Stimulated activated CD8-positive, alpha-beta memory T cell treated with anti-CD3 and anti-CD28 coated beads, Interleukin-7, amount 100 ng/mL, for 4 hours (primary cell): ENCODE results near the gene CPSF4.
"Not testable (repeated sequence)": the region's sequence is repeated elsewhere in the genome, so short reads cannot be mapped to it uniquely, and the experiment has no call there.

Experiments used
- DNase-seq, 2 donors: peaks; one replicate each; pipeline ENCODE4 v3.0.0-alpha.2; 2020; ENCODE audit warnings: low read depth in 2 of 2

CPSF4 gene

DNA sequence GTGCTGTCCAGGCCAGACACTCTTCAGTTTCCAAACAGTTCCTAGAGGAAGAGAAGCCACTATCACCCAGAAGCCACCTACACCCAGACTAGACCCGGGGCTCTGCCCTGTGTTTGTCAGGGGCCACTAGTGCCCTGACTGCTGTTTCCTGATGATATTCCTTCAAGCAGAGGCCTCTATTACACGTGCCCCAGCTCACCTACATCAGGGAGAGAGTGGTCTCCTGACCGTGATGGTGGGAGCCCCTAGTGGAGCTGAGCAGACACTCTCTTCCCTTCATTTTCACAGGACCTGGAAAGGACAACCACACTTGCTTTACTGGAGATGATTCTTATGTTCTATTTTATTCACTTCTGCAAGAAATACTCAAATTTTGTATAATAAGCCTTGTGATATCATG, 52.1 kb downstream of the CPSF4 start:
- no peak for DNase-seq

DNA sequence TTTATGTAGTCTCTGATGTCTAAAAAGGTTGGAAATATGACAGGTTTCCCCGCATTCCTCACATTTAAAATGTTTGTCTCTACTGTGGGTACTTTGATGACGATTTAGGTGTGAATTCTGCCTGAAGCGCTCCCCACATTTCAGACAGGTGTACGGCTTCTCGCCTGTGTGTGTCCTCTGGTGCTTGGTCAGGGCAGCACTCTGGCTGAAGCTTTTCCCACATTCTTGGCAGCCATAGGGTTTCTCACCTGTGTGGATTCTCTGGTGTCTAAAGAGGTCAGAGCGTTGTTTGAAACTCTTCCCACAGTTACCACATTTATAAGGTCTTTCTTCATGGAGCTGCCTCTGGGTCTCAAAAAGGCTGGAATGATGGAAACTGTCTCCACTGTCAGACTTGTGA, 55.1 kb downstream of the CPSF4 start:
- DNase-seq, result no peak

DNA sequence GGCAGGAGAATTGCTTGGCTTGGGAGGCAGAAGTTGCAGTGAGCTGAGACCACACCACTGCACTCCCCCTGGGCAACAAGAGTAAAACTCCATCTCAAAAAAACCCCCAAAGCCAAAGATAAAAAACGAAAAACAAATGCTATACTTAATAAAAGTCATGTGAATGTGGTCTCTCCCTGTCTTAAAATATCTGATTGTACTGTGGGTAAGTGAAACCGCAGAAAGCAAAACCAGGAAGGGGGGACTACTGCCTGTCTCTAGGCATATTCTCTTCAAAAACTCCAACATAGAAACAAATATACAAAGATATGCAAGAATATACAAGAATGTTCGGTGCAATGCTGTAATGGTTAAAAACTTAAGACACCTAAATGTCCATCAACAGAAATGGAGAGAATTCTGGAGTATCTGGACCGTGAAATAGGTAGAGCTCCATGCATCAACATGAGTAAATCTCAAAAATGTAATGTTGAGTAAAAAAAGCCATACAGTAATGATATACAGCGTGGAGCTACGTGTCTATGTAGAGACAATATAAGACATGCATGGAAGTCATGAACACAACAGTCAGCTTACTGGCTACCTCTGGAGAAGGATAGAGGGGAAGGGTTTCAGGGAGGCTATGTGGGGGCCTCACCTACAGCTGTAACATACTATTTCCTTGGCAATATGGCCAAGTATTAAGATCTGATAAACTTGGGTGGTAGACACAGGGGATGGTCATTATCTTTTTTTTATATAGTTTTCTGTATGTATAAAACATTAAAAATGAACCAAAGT, 59.2 kb downstream of the CPSF4 start:
- no peak for DNase-seq

DNA sequence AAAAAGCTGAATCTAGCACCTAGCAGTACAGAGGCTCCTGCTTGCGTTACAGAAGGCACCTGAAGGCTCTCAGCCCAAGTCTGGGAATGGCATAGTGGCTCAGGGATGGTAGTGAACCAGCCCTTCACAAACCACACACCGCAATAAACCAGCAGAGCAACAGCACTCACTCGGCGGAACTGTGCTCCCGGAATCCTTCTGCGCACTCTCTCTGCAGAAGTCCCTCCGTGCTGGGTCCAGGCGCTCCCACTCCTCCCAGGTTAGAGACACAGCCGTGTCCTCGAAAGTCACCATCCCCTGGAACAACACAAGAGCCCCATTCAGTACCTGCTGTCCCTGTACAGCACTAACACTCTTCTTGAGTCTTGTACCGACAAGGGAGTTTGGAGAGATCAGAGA, 59.8 kb downstream of the CPSF4 start:
- DNase-seq, result no peak

DNA sequence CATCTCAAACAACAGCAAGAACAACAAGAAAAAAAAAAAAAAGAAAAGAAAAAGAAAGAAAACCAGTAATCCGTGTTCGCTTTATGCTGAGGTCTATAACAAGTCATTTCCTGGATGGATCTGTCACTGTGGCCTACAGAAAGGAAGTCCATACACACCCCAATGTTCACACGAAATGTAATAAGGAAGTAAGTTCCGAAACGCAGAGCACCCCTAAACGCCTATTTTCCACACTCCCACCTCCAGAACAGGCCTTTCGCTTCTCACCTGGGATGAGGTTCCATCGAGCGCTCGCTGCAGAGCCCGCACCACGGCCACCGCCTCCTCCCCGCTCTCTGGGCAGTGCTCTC, 60.6 kb downstream of the CPSF4 start:
- no peak for DNase-seq

DNA sequence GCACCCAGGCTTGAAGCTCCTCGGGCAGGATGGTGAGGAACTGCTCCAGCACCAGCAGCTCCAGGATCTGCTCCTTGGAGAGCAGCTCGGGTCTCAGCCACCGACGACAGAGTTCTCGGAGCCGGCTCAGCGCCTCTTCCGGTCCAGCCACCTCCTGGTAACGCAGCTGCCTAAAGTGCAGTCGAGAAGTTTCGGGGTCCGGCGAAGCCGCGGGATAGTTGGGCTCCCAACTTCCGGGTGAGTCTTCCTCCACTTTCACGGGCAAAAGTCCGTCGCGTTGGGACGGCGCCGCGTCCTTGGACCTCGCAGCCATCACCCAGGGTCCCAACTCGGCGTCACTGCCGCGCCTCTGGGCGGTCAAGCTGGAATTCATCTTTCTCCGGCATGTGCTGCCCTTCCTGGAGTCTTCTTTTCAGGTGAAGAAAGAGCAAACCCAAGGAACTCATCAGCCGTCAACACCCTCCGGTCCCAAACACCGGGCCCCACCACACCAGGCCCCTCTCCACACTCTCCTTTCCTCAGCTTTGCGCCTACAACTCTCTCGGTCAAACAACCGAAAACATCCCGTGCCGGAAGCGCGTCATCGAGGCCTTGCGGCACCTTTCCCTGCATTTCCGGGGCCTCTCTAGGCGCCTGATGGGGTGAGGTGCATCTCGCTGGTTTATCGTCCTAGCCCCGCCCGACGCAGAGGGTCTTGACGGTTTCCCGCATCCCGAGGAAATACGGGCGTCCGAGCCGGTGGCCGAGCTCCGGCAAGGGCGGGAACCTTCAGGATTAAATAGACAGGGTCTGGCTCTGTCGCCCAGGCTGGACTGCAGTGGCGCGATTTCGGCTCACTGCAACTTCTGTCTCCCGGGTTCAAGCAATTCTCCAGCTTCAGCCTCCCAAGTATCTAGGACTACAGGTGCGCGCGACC, 61.2 kb downstream of the CPSF4 start, which contains the start of gene ZNF394:
Gene ZNF394, minus strand, starts transcription at position 561 of the 916 bp plus-strand sequence. Its CDS starts 188 bp downstream, at position 373.
- DNase-seq, result peak; percentile 80 to 83

DNA sequence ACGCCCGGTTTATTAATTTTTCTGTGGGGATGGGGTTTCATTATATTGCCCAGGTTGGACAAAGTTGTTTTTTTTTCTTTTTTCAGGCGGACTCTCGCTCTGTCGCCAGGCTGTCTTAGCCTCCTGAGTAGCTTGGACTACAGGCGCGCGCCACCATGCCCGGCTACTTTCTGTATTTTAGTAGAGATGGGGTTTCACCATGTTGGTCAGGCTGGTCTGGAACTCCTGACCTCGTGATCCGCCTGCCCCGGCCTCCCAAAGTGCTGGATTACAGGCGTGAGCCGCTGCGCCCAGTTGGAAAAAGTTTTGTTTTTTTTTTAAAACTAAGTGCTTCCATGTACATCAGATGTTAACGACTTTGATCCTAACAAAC, 61.9 kb downstream of the CPSF4 start:
- DNase-seq, result no peak

DNA sequence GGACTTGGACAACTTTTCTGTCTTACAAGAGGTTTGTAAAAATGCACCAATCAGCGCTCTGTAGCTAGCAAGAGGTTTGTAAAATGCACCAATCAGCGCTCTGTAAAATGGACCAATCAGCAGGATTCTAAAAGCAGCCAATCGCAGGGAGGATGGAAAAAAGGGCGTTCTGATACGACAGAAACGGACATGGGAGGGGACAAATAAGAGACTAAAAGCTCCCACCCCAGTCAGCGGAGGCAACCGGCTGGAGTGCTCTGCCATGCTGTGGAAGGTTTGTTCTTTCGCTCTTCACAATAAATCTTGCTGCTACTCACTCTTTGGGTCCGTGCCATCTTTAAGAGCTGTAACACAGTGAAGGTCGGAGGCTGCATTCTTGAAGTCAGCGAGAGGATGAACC, 62.5 kb downstream of the CPSF4 start:
- not testable (repeated sequence) for DNase-seq

DNA sequence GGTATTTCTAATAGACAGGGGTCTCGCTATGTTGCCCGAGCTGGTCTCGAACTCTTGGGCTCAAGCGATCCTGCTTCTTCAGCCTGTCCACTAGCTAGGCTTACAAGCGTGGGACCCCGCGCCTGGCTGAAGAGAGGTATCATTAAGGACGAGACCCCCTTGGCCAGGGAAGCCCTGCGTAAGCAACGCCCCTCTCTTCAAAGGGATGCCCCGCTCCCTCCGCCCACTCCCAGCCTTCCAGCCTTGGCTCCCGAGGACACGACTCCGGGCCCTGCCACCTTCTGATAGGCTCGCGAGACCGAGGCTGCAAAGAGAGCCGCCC, 65.5 kb downstream of the CPSF4 start:
- no peak for DNase-seq

DNA sequence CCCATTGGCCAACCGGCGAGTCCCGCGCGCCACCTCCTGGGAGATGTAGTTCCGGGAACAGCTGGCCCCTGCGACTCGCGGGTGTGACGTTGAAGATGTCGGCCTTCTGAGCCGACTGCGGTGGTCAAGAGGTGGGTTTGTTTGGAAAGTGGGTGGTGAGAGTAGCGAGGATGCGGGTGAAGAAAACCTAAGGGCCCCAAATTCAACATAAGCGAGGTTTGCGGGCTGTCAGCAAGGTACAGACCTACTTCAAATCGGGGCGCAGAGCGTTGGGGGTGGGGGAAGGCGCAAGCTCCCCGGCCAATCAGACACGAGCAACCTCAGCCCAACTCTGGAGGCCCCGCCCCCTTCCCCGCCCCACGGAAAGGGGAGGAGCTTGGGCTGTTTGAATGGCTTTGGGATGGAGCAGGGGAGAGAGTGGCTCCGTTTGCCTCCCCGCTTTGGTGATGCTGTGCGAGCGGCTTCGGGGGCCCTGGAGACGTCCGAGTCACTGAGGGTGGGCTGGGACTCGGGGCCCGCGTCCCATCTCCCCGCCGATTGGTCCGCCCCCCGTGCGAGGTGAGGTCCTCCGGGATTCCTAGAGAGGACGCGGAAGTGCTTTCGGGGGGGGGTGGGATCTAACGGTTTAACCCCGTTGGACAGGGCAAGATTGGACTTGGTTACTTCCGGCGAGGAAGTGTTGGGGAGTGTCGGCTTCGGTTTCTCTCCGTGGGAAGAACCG, 66.0 kb downstream of the CPSF4 start, which contains the start of gene ZKSCAN5:
Gene ZKSCAN5, plus strand, starts transcription at position 60 of the 721 bp plus-strand sequence. CDS start 1,383 bp downstream, outside the sequence.
- DNase-seq, result peak; percentile 94 to 95

DNA sequence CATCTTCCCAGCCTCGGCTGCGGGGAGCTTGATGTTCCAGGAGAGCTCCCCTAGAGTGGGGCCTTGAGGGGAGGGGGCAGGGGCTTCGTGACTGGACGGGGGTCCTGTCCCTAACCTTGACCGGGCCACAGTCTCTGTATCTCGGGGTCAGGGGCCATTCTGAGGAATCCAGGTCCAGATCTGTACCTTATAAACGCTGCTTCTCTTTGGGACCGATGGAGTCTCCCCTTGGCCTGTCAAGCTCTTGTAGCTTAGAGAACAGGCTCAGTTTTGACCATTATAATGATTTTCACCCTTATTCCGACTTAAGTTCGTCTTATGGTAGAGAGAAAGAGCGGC, 66.5 kb downstream of the CPSF4 start:
- no peak for DNase-seq
